Aorta (tissue), 5 donors: ENCODE measurements around the gene MFAP4. TPM values are rescaled to one million over a fixed set of nuclear protein-coding genes. Genes with fewer than 3 reads are reported as not detected.

Source experiments
- ATAC-seq: fragments of 200-7000 bp; cut with Tn5 transposase; one replicate; pipeline ENCODE4 v1.9.1; 2022; ENCODE audit warnings: moderate library complexity; ENCODE audit not compliant: low FRiP score
- DNase-seq, 2 donors: peaks; one replicate each; pipeline ENCODE4 v3.0.0-alpha.2; 2020
- H3K27ac ChIP-seq, 2 donors: one replicate each; pipeline ENCODE4 v1.5.1; 2013; ENCODE audit warnings: low read length in 2 of 2, mild to moderate bottlenecking in 2 of 2, moderate library complexity in 2 of 2, control low read depth in 1 of 2, inconsistent platforms in 1 of 2, low read depth in 1 of 2
- H3K27me3 ChIP-seq, 2 donors: one replicate each; pipeline ENCODE4 v1.6.1; 2013; ENCODE audit warnings: control low read depth in 1 of 2, low read length in 1 of 2, mild to moderate bottlenecking in 1 of 2, moderate library complexity in 1 of 2; ENCODE audit not compliant: insufficient read depth in 2 of 2, control insufficient read depth in 1 of 2
- H3K36me3 ChIP-seq, 2 donors: one replicate each; pipeline ENCODE4 v1.6.1; 2013; ENCODE audit warnings: control low read depth in 1 of 2, low read length in 1 of 2, mild to moderate bottlenecking in 1 of 2; ENCODE audit not compliant: insufficient read depth in 2 of 2, control insufficient read depth in 1 of 2
- H3K4me1 ChIP-seq, 2 donors: one replicate each; pipeline ENCODE4 v1.6.1; 2013; ENCODE audit warnings: low read length in 2 of 2, control low read depth in 1 of 2, mild to moderate bottlenecking in 1 of 2, moderate library complexity in 1 of 2; ENCODE audit not compliant: insufficient read depth in 2 of 2, control insufficient read depth in 1 of 2
- H3K4me3 ChIP-seq, 2 donors: one replicate each; pipeline ENCODE4 v1.5.1; 2013; ENCODE audit warnings: low read length in 2 of 2, control low read depth in 1 of 2, mild to moderate bottlenecking in 1 of 2
- H3K9me3 ChIP-seq: one replicate; pipeline ENCODE4 v1.6.1; 2013; ENCODE audit warnings: mild to moderate bottlenecking, low read length; ENCODE audit not compliant: control insufficient read depth
- WGBS, 2 donors: extraction: QIAGEN DNeasy Blood & Tissue Kit; methylation state at CpG; one replicate each; pipeline ENCODE4 v1.1.7; 2013; 5-methylcytosine and 5-hydroxymethylcytosine counted together
- intact Hi-C, 2 donors: fragments of 100-400 bp; cut with DNase I; formaldehyde crosslinking; loops; one replicate each; pipeline versions ENCODE4 v1.14.2 to v1.15.0; 2022
- polyA plus RNA-seq, 2 donors: library from polyadenylated mRNA; stranded (reverse); fragments of 200-250 nt; gene quantifications; one replicate each; pipeline ENCODE4 v1.2.3, GENCODE V29; 2013
- total RNA-seq, 2 donors: library from RNA; stranded (reverse); fragmentation: NEBNext Ultra II Directional; extraction: Animal tissue kit (Norgen Biotek cat#: 25700); gene quantifications; one replicate each; pipeline ENCODE4 v1.2.1, GENCODE V29; 2021
- donor health status: healthy with polysubstance abuse.
- donor health status: Bipolar disorder and iron deficiency.
- donor health status: DM: no; HTN: no; CAD: no.
- donor health status: DM: no; HTN: no; CAD: no.
- donor health status: DM: yes; HTN: yes; CAD: no.

The MFAP4 gene
- total and polyA plus RNA-seq, 4 donors: 271 to 793 (median 444) TPM

DNA sequence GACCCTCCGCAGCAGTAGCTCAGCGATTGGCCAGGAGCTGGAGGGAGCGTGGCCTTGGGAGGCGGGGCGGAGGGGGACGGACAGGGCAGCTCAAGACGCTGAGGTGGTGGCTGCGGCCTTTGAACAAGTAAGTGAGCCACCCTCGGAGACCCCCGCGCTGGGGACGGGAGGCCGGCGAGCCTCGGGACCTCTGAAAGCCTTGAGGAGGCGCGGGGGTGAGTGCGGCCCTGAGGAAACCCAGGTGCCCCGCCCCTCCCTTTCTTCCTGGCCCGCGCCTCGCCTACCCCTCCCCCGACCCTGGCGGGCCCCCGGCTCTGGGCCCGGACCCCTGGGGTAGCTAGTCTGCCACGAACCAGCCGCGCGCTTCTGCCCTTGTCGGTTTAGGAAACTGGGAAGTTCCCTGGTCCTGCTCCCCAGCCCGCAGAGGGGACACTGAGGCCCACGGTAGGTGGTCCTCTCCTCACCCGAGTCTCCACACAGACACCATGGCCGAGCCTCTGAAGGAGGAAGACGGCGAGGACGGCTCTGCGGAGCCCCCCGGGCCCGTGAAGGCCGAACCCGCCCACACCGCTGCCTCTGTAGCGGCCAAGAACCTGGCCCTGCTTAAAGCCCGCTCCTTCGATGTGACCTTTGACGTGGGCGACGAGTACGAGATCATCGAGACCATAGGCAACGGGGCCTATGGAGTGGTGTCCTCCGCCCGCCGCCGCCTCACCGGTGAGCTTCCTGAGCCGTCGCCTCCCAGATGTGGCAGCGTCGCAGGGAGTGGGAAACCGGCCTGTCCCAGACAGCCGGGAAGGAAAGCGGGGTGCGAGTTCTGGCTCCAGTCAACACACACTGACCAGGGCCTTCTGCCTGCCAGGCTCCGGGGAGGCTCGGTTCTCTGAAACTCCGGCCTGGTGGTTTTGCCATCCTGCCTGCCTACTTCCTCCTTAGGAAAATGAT is 8.3 kb downstream of the MFAP4 start, which contains the start of gene MAPK7:
Gene MAPK7, plus strand, starts transcription at position 83 of the 945 bp plus-strand sequence. Its CDS starts 403 bp downstream, at position 486.
- intact Hi-C loops: loop anchor here in 1 of 2 donors (5.0 kb wide), 1 partner anchor 69 kb away; no protein-coding TSS in a partner anchor
- Histone ChIP-seq H3K9me3 (no peaks in the 10 kb centered on the region), H3K27ac (peak within 1 kb of the TSS; percentile 54 to 83), H3K36me3 (peaks cover 0 to 5% of the 10 kb centered on the region in 2 donors), H3K4me1 (peaks cover 0 to 3% of the 10 kb centered on the region in 2 donors), H3K4me3 (peak within 1 kb of the TSS; percentile 49 to 75), H3K27me3 (no peaks in the 10 kb centered on the region)
- ATAC-seq (peak; percentile 13), DNase-seq (peak; percentile 54 to 78)
- WGBS, 2 donors: 1 to 2% methylated on average over 59 to 69 of the region's 69 CpGs

DNA sequence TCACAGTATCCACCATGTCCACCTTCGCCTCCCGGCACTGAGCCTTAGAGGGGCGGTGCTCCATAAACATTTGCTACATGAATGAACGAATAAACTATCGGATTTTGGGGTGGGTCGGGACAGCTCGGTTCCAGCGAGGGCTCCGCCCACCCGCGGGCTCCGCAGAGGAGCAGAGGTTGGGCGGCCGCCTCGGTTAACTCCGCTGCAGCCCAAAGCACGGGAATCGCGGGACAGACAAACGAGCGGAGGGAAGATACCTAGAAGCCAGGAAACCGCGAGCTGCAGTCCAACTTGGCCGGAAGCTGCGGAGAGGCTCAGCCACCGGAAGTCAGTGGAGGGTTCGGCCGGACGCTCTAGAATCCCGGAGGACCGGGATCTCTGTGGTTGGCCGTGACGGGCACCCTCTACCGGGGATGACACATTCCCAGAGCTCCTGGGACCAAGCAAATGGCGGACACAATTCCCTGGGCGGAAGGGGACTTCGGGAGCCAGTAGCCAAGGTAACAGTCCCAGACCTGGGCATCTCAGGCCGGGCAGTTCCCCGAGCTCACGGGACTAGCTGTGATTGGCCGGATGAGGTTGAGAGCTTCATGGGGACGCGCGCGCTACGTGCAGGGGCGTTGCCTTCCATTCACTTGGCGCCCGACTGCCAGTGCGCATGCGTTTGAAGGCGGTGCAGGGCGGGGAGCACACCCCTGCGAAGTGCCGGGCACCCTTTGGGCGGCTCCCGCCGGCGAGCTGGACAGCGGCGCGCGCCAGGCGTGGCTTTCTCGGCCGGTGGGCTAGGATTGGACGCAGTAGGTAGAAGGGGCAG is 9.2 kb downstream of the MFAP4 start:
- WGBS, 2 donors: 0% methylated on average over 63 to 67 of the region's 67 CpGs
- Histone ChIP-seq H3K4me1 (peaks cover 0 to 3% of the 10 kb centered on the region in 2 donors), H3K27me3 (no peaks in the 10 kb centered on the region), H3K27ac (peak overlapping the region; percentile 54 to 83), H3K9me3 (no peaks in the 10 kb centered on the region), H3K36me3 (peaks cover 0 to 5% of the 10 kb centered on the region in 2 donors), H3K4me3 (peak overlapping the region; percentile 38 to 43)
- ATAC-seq: peak; percentile 97
- intact Hi-C loops: loop anchor here in 1 of 2 donors (5.0 kb wide), 1 partner anchor 69 kb away; no protein-coding TSS in a partner anchor
- peak; percentile 99 for DNase-seq

GRCh38 chr17:19376811-19377210 is 10.2 kb downstream of the MFAP4 start:
- DNase-seq (no peak), ATAC-seq (no peak)
- intact Hi-C loops: loop anchor here in 1 of 2 donors (5.0 kb wide), 1 partner anchor 70 kb away; no protein-coding TSS in a partner anchor

GRCh38 chr17:19375732-19376131 is 11.3 kb downstream of the MFAP4 start:
- H3K36me3 ChIP-seq: peaks cover 0 to 2% of the 10 kb centered on the region in 2 donors
- intact Hi-C loops: loop anchor here in 1 of 2 donors (5.0 kb wide), 1 partner anchor 72 kb away; no protein-coding TSS in a partner anchor
- 99 to 100% methylated on average over 1 of the region's 1 CpG for WGBS, 2 donors
- ATAC-seq: no peak
- H3K27me3 ChIP-seq: no peaks in the 10 kb centered on the region
- H3K4me1 ChIP-seq: no peaks in the 10 kb centered on the region
- H3K27ac ChIP-seq: no peak overlapping the region
- no peak overlapping the region for H3K4me3 ChIP-seq
- DNase-seq: no peak
- no peaks in the 10 kb centered on the region for H3K9me3 ChIP-seq

More at GRCh38 chr17:19376811-19377210, 10.2 kb downstream of the MFAP4 start:
- 41 to 46% methylated on average over 2 of the region's 2 CpGs for WGBS, 2 donors
- Histone ChIP-seq H3K27ac (peak overlapping the region in 1 of 2 donors; percentile 8), H3K4me1 (no peaks in the 10 kb centered on the region), H3K9me3 (no peaks in the 10 kb centered on the region), H3K27me3 (no peaks in the 10 kb centered on the region), H3K4me3 (peak overlapping the region in 1 of 2 donors; percentile 38), H3K36me3 (peaks cover 0 to 5% of the 10 kb centered on the region in 2 donors)

DNA sequence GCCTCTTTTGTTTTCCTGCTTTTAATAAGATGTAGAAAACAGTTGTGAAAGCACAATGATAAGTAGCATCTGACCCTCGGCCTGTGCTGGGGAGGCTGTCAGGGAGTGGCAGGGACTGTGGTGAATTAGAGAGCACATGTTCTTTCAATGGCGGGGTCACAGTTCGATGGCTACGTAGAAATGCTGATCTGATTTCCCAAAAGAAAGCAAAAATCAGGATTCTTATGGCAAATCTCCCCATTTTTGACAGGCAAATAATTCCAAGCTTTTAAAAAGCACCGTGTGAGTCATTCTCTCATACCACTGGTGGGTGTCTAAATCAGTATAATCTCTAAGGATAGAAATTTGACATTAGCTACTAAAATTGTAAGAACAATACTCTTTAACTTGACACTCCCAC is 12.9 kb downstream of the MFAP4 start:
- no peak overlapping the region for H3K27ac ChIP-seq
- intact Hi-C loops: loop anchor here in 1 of 2 donors (5.0 kb wide), 1 partner anchor 33 kb away; no protein-coding TSS in a partner anchor
- no peaks in the 10 kb centered on the region for H3K27me3 ChIP-seq
- no peaks in the 10 kb centered on the region for H3K36me3 ChIP-seq
- H3K4me3 ChIP-seq: no peak overlapping the region
- DNase-seq (no peak), ATAC-seq (no peak)
- WGBS, 2 donors: 82 to 84% methylated on average over 5 of the region's 5 CpGs
- no peaks in the 10 kb centered on the region for H3K4me1 ChIP-seq
- no peaks in the 10 kb centered on the region for H3K9me3 ChIP-seq

DNA sequence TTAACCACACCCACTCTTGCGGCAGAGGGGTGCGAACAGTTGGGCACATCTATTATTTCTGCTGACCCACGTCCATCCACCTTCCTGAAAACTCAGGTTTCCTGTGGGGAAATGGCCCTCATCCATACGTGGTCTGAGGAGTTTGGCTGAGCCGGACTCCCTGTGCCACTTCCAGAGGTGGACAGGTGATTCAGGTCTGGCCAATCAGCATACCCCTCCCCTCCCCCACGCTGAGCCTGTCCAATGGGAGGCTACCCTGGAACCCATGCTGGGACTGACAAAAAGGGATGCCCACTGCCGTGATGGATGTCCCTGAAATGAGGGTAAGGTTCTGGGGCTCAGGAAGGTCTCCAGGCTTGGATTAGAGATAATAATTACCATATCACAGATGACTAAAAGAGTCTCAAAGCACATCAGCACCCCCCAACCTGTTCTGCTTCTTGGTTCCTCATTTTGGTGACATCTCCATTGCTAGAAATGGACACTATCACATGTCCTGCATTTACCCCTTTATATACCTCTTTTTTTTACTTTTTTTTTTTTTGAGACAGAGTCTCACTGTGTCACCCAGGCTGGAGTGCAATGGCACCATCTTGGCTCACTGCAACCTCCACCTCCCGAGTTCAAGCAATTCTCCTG is 14.0 kb downstream of the MFAP4 start:
- no peak overlapping the region for H3K27ac ChIP-seq
- H3K9me3 ChIP-seq: no peaks in the 10 kb centered on the region
- ATAC-seq: no peak
- no peak overlapping the region for H3K4me3 ChIP-seq
- no peaks in the 10 kb centered on the region for H3K4me1 ChIP-seq
- no peaks in the 10 kb centered on the region for H3K27me3 ChIP-seq
- H3K36me3 ChIP-seq: no peaks in the 10 kb centered on the region
- 82 to 83% methylated on average over 8 of the region's 8 CpGs for WGBS, 2 donors
- intact Hi-C loops: loop anchor here in 1 of 2 donors (5.0 kb wide), 1 partner anchor 34 kb away; no protein-coding TSS in a partner anchor
- DNase-seq: no peak

DNA sequence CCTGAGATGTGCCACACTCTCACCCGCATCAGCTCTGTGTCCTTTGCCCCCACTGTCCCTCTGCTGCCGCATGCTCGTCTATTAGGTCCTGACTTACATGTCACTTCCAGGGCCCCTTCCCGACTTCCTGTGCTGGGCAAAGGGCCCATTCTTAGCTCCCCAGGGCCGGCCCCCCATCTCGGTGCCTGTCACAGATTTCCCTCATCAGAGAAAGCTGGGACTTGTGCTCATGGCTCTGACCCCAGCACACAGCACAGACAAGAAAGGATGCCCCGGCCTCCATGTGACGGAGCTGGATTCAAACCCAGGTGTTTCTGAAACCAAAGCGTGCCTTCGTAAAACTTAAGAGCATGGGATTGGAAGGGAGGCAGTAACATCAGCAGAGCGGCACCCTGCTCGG is 14.6 kb downstream of the MFAP4 start:
- H3K9me3 ChIP-seq: no peaks in the 10 kb centered on the region
- H3K27ac ChIP-seq: no peak overlapping the region
- ATAC-seq: no peak
- no peaks in the 10 kb centered on the region for H3K27me3 ChIP-seq
- no peaks in the 10 kb centered on the region for H3K4me1 ChIP-seq
- H3K4me3 ChIP-seq: no peak overlapping the region
- intact Hi-C loops: loop anchor here in 1 of 2 donors (5.0 kb wide), 1 partner anchor 35 kb away; no protein-coding TSS in a partner anchor
- H3K36me3 ChIP-seq: no peaks in the 10 kb centered on the region
- DNase-seq: peak in 1 of 2 donors; percentile 55
- WGBS, 2 donors: 79 to 83% methylated on average over 12 of the region's 12 CpGs

DNA sequence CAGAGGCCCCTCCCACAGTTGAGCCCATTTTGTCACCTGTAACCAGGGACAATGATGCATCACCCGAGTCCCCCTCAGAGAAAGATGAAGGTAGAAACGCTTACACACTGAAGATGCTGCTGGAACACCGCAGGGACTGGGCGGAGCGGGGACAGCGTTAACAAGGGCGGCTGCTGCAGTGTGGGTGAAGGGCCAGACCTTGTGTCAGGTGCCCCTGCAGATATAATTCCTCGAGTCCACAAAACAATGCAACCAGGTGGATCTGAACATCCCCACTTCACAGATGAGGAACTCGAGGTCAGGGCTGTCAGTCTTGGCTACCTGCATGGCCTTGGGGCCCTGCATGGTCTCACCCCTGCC is 15.0 kb downstream of the MFAP4 start:
- Histone ChIP-seq H3K9me3 (no peaks in the 10 kb centered on the region), H3K4me1 (no peaks in the 10 kb centered on the region), H3K4me3 (no peak overlapping the region), H3K27ac (no peak overlapping the region), H3K27me3 (no peaks in the 10 kb centered on the region), H3K36me3 (no peaks in the 10 kb centered on the region)
- ATAC-seq: no peak
- WGBS, 2 donors: 88 to 89% methylated on average over 9 of the region's 9 CpGs
- peak in 1 of 2 donors; percentile 56 for DNase-seq
- intact Hi-C loops: loop anchor here in 1 of 2 donors (5.0 kb wide), 1 partner anchor 35 kb away; no protein-coding TSS in a partner anchor
